Fibroblast of mammary gland (primary cell): ENCODE data around the gene MON2.

Experiments
- DNase-seq: peaks from one replicate; pipeline ENCODE4 v3.0.0-alpha.2; 2010; ENCODE audit warnings: low read depth
- H3K4me3 ChIP-seq: 2 replicates; pipeline ENCODE4 v1.5.1; 2011; ENCODE audit warnings: low read depth, mild to moderate bottlenecking, low read length, moderate library complexity; ENCODE audit not compliant: control insufficient read depth
- TF ChIP-seq, protein P1 (sequence below): conservative IDR thresholded peaks from 2 replicates; pipeline ENCODE4 v1.5.1; 2011; ENCODE audit warnings: low read depth, low read length, inconsistent platforms; ENCODE audit not compliant: control insufficient read depth, insufficient read depth

The MON2 gene

GRCh38 chr12:62517887-62518286 lies 51.3 kb downstream of the MON2 start:
- no peak overlapping the region for H3K4me3 ChIP-seq
- no peak for DNase-seq
- TF ChIP-seq, protein P1, sequence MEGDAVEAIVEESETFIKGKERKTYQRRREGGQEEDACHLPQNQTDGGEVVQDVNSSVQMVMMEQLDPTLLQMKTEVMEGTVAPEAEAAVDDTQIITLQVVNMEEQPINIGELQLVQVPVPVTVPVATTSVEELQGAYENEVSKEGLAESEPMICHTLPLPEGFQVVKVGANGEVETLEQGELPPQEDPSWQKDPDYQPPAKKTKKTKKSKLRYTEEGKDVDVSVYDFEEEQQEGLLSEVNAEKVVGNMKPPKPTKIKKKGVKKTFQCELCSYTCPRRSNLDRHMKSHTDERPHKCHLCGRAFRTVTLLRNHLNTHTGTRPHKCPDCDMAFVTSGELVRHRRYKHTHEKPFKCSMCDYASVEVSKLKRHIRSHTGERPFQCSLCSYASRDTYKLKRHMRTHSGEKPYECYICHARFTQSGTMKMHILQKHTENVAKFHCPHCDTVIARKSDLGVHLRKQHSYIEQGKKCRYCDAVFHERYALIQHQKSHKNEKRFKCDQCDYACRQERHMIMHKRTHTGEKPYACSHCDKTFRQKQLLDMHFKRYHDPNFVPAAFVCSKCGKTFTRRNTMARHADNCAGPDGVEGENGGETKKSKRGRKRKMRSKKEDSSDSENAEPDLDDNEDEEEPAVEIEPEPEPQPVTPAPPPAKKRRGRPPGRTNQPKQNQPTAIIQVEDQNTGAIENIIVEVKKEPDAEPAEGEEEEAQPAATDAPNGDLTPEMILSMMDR = no peak

GRCh38 chr12:62519043-62519442 lies 52.4 kb downstream of the MON2 start:
- TF ChIP-seq, protein P1 = no peak
- H3K4me3 ChIP-seq = no peak overlapping the region
- DNase-seq = no peak

- no peak overlapping the region for H3K4me3 ChIP-seq
- TF ChIP-seq, protein P1 = no peak
- DNase-seq = no peak
Observed at GRCh38 chr12:62520361-62520760, 53.7 kb downstream of the MON2 start.

GRCh38 chr12:62522984-62523383 lies 56.4 kb downstream of the MON2 start:
- peak; percentile 16 for DNase-seq
- TF ChIP-seq, protein P1 = no peak
- no peak overlapping the region for H3K4me3 ChIP-seq

DNA sequence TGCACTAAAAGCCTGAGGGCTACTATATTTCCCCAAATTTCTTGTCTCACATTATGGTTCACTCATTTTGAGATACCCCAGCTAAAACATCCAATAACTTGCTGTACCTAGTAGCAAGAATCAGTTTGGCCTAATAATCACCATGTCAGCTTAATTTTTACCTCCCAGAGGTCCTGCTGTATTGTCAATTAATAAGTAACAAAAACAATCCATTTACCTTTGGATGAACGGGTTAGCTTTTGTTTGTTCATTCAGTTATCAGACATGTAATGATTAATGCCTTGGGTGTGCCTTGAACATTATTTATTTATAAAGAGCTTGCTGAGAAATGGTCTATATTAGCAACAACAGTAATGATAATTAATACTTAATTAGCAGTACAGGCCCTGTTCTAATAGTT lies 57.0 kb downstream of the MON2 start:
- H3K4me3 ChIP-seq = no peak overlapping the region
- DNase-seq = no peak
- TF ChIP-seq, protein P1 = no peak

GRCh38 chr12:62525271-62525670 lies 58.6 kb downstream of the MON2 start:
- no peak overlapping the region for H3K4me3 ChIP-seq
- no peak for DNase-seq

More at GRCh38 chr12:62525271-62525670, 58.6 kb downstream of the MON2 start:
- TF ChIP-seq, protein P1 = no peak
